Activated gamma-delta T cell (primary cell): ENCODE results near the gene GYS1.

Experiments used
- DNase-seq: peaks from one replicate; lab custom pipeline; 2025; lab: John Stamatoyannopoulos, UW

Gene GYS1

GRCh38 chr19:49017666-49018351, 24.7 kb upstream of the GYS1 start:
- DNase-seq: peak; percentile 52

- DNase-seq: no peak
These were observed 24.0 kb upstream of the GYS1 start, which contains the start of gene LHB for GRCh38 chr19:49017041-49017665. Gene LHB (minus strand): TSS chr19:49017091. CDS start chr19:49017081, 10 bp downstream.

DNA sequence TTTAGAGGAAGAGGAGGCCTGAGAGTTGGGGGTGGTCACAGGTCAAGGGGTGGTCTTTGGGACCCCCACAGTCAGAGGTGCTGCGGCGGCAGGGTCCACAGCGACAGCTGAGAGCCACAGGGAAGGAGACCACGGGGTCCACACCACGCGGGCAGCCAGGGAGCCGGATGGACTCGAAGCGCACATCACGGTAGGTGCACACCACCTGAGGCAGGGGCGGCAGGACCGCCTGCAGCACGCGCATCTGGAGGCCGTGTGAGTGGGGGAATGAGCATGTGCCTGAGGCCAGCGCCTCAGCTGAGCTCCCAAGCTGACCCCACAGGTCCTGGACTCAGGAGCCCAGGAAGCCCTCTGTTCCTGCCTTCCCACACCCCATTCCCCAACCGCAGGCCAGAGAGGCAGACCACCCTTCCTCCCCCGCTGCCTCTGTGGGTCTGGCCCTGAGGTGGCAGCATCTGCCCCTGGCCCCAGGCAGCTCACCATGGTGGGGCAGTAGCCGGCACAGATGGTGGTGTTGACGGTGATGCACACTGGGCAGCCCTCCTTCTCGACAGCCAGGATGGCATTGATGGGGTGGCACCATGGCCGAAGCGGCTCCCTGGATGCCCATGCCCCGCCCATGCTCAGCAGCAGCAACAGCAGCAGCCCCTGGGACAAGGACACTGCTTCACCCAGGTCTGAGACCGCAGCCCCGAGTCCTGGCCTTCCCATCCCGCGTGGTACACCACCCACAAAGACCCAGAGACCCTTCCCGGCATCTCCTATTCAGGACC, 23.1 kb upstream of the GYS1 start:
- DNase-seq: no peak

- no peak for DNase-seq
These were observed 21.8 kb upstream of the GYS1 start for GRCh38 chr19:49014870-49015255.

GRCh38 chr19:49014123-49014869, 21.2 kb upstream of the GYS1 start:
- no peak for DNase-seq

- no peak for DNase-seq
These were observed 18.1 kb upstream of the GYS1 start for GRCh38 chr19:49011194-49011593.

DNA sequence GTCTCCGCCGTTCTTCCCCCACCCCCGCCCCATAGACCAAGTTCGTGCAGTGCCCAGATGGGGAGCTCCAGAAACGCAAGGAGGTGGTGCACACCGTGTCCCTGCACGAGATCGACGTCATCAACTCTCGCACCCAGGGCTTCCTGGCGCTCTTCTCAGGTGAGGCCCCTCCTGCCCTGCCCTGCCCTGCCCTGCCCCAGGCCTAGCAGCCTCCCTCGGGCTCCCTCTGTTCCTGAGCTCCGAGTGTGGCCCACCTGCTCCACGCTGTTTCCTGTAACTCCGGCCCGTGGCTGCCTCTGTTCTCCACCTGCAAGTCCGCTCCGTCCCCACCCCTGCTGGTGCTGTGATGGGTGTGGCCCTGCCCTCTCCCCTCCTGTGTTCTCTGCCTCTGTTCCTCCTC, 17.3 kb upstream of the GYS1 start:
- no peak for DNase-seq

DNA sequence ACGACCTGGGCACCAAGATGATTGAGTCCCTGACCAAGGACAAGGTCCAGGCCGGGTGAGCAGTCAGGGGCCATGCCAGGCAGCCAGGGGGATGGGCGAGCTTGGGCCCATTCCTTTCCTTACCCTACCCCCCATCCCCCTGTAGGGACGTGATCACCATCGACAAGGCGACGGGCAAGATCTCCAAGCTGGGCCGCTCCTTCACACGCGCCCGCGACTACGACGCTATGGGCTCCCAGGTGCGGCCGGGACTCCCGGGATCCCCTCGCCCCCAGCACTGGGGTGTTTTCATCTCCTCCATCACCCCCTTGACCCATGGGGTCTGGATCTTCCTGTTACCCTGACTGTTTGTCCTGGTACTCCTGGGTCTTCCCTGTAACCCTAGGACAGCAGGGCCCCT, 16.7 kb upstream of the GYS1 start:
- no peak for DNase-seq

GRCh38 chr19:49006905-49007304, 13.8 kb upstream of the GYS1 start:
- no peak for DNase-seq

- DNase-seq: no peak
These were observed 12.0 kb upstream of the GYS1 start for GRCh38 chr19:49004964-49005614.

DNA sequence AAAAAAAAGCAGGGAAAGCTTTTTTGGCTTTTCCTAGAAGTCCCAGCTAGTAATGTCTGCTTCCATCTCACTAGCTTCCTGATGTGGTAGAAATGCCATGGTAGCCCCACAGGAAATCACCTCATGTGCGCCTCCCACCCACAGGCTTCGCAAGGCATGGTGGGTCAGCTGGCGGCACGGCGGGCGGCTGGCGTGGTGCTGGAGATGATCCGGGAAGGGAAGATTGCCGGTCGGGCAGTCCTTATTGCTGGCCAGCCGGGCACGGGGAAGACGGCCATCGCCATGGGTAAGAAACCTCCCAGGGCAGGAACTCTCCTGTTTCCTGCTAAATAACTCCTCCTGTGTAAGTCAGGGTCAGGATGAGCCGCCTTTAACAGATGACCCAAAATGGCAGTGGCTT, 11.0 kb upstream of the GYS1 start:
- no peak for DNase-seq

DNA sequence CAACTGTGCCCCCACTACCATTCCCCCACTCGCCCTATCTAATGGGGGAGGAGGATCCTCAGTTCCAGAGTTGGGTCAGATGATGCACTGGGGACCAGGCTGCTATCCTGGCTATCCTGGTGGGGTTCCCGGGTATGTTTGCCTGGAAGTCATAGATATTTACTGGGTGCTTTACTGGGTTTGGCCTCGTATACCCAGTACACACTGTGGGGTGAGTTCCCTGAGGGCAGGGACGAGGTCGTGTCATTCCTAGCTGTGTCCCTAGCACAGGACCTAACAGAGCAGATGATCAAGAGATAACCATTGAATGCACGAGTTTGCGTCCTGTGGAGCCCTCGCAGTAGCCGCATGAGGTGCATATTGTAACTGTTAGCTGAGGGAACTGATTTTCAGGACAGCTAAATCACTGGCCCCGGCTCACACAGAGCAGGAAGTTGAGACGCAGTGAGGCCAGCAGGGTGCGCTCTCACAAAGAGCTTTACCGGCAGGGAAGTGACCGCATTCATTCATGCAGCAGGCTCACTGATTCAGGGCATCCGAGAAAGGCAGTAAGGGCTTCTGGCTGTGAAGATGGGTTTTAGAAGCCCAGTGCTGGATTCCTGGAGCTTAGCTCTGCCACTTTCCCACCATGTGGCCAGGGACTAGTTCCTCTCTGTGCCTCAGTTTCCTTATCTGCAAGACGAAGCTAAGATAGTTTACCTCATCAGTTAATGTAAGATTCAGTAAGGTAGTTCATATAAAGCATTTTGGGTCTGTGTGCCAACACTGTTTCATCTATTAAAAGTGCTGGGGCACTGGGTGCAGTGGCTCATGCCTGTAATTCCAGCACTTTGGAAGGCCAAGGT, 6.6 kb upstream of the GYS1 start:
- no peak for DNase-seq

- no peak for DNase-seq
These were observed 4.9 kb upstream of the GYS1 start for GRCh38 chr19:48997972-48998371.

GRCh38 chr19:48994035-48994386, 902 bp upstream of the GYS1 start:
- no peak for DNase-seq

GRCh38 chr19:48992581-48993174, 431 bp downstream of the GYS1 start:
- no peak for DNase-seq

DNA sequence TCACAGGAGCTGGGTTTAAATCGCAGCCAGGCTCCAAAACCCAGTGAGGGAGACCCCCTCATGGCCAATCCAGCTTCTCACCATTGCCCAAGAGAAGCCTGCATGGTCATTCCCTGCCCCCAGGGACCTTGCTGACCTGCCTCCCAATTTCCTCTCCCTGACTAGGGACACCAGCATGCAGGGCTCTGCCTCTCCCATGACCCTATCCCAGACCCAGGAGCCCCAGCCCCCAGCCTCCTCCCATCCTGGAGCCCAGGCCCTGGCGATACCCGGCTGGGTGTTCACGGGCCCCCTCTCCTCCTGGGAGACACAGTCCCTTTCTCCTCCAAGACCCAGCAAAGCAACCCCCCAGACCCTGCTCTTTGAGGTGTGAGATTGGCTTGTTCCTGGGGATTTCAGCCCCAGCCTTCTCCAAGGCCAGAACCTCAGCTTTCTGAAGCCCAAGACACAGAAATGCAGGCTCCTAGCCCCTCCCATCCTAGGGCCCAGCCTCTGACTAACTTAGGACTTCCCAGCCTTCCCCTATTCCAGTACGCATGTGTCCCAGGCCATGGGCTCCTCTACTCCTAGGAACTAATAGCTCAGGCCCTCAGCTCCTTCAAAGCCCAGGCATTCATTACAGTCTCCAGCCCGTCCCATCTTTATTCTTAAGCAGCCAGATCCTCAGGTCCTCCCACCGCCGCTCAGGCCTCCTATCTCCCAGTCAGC, 1.1 kb downstream of the GYS1 start:
- DNase-seq: no peak

DNA sequence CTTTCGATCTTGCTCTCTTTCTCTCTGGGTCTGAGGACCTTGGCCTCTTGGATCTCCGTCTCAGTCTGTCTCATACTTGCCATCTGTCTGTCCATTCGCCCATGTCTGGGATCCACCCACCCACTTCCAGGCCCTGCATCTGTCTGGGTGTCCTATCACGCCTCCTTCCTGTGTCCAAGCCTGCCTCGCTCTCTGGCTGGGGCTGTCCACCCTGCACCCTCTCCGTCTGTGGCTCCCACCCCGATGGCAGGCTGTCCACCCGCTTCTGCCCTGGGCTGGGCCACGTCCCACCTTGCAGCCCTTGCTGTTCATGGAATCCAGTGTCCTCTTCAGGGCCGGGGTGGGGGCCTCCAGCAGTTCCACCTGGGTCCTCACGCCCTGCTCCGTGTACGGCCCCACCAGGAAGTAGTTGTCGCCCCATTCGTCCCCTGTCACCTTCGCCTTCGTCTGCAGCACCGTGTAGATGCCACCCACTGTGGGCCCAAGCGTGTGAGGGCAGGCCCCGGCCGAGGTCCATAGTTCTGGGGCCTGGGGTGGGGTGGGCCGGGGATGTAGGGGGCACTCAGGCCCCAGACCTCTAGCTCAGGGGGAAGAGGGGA, 2.0 kb downstream of the GYS1 start:
- DNase-seq: no peak

GRCh38 chr19:48990400-48990799, 2.7 kb downstream of the GYS1 start:
- DNase-seq: no peak

- DNase-seq: no peak
These were observed 3.3 kb downstream of the GYS1 start for GRCh38 chr19:48989701-48990291.
